Smooth muscle cell (in vitro differentiated cells): ENCODE data around the gene TULP1. TPM values are rescaled to one million over a fixed set of nuclear protein-coding genes. Genes with fewer than 3 reads are reported as not detected.

Experiments used
- DNase-seq: peaks from one replicate; lab custom pipeline; 2025; ENCODE audit not compliant: unreplicated experiment; lab: John Stamatoyannopoulos, UW
- H2AFZ ChIP-seq: fragments of 200-600 bp; sonication (generic); 2 replicates; pipeline ENCODE4 v1.6.0; 2016; ENCODE audit warnings: antibody characterized with exemption, low read depth, mild to moderate bottlenecking
- H3F3A ChIP-seq: fragments of 200-600 bp; sonication (generic); 2 replicates; pipeline ENCODE4 v1.6.0; 2017; ENCODE audit warnings: antibody characterized with exemption, low read depth
- H3K27ac ChIP-seq: fragments of 200-600 bp; sonication (generic); 2 replicates; pipeline ENCODE4 v1.5.1; 2016; ENCODE audit warnings: low read depth, mild to moderate bottlenecking
- H3K27me3 ChIP-seq: fragments of 200-600 bp; sonication (generic); 2 replicates; pipeline ENCODE4 v1.6.1; 2016; ENCODE audit warnings: low read depth, mild to moderate bottlenecking
- H3K36me3 ChIP-seq: fragments of 200-600 bp; sonication (generic); 2 replicates; pipeline ENCODE4 v1.5.1; 2016; ENCODE audit warnings: low read depth
- H3K4me1 ChIP-seq: fragments of 200-600 bp; sonication (generic); 2 replicates; pipeline ENCODE4 v1.5.1; 2016; ENCODE audit warnings: low read depth
- H3K4me2 ChIP-seq: fragments of 200-600 bp; sonication (generic); 2 replicates; pipeline ENCODE4 v1.6.0; 2016; ENCODE audit warnings: mild to moderate bottlenecking
- H3K4me3 ChIP-seq: fragments of 200-600 bp; sonication (generic); 2 replicates; pipeline ENCODE4 v1.5.1; 2016; ENCODE audit warnings: mild to moderate bottlenecking
- H3K79me2 ChIP-seq: fragments of 200-600 bp; sonication (generic); 2 replicates; pipeline ENCODE4 v1.6.0; 2016; ENCODE audit warnings: low read depth, mild to moderate bottlenecking
- H3K9ac ChIP-seq: fragments of 200-600 bp; sonication (generic); 2 replicates; pipeline ENCODE4 v1.6.0; 2016; ENCODE audit warnings: low read depth
- H3K9me3 ChIP-seq: fragments of 200-600 bp; sonication (generic); replicated peaks from 2 replicates; pipeline ENCODE4 v1.5.1; 2016; ENCODE audit warnings: low read depth
- H4K20me1 ChIP-seq: fragments of 200-600 bp; sonication (generic); 2 replicates; pipeline ENCODE4 v1.6.0; 2016; ENCODE audit warnings: low read depth
- CTCF ChIP-seq: fragments of 200-600 bp; sonication (generic); IDR thresholded peaks from 2 replicates; pipeline ENCODE4 v1.5.1; 2017; ENCODE audit warnings: borderline replicate concordance, mild to moderate bottlenecking, antibody characterized with exemption; ENCODE audit not compliant: insufficient read depth, poor library complexity, severe bottlenecking
- WGBS: methylation state at CpG from one replicate; pipeline ENCODE4 v1.1.7; 2016; ENCODE audit warnings: low lambda C conversion rate; 5-methylcytosine and 5-hydroxymethylcytosine counted together
- polyA plus RNA-seq: library from polyadenylated mRNA; unstranded; fragments of >200 nt; fragmentation: Nextera tagmentation; extraction: Ambion mirVana; gene quantifications from 2 replicates; pipeline ENCODE4 v1.2.1, GENCODE V29; 2016
- total RNA-seq: library from RNA; depleted of rRNA; stranded (reverse); fragments of >200 nt; gene quantifications from 2 replicates; pipeline ENCODE4 v1.2.3, GENCODE V29; 2014

The TULP1 gene
- total and polyA plus RNA-seq, 2 experiments from 2014 or later, result 0.26 to 0.31 TPM

GRCh38 chr6:35463292-35463691, 49.4 kb downstream of the TULP1 start:
- Histone ChIP-seq H3K4me1 (peaks cover 4% of the 10 kb centered on the region), H3K4me2 (no peak overlapping the region)
- WGBS, result over 99% methylated on average over 4 of the region's 4 CpGs

GRCh38 chr6:35461270-35461669, 51.4 kb downstream of the TULP1 start:
- Histone ChIP-seq H3K4me2 (no peak overlapping the region), H3K27ac (no peak overlapping the region), H3K4me3 (no peak overlapping the region), H3K9ac (no peak overlapping the region), H4K20me1 (no peaks in the 10 kb centered on the region), H3K4me1 (no peaks in the 10 kb centered on the region), H3K27me3 (no peaks in the 10 kb centered on the region), H3K9me3 (no peaks in the 10 kb centered on the region), H3K36me3 (no peaks in the 10 kb centered on the region), H3K79me2 (no peaks in the 10 kb centered on the region), H3F3A (no peaks in the 10 kb centered on the region), H2AFZ (no peak overlapping the region)
- TF ChIP-seq CTCF, result no peak
- no peak for DNase-seq
- WGBS, result 85% methylated on average over 3 of the region's 3 CpGs

More at GRCh38 chr6:35463292-35463691, 49.4 kb downstream of the TULP1 start:
- H3K4me3 ChIP-seq, result no peak overlapping the region
- no peak for TF ChIP-seq CTCF
- H4K20me1 ChIP-seq, result no peaks in the 10 kb centered on the region
- no peaks in the 10 kb centered on the region for H3K9me3 ChIP-seq
- peaks cover under 1% of the 10 kb centered on the region for H3K79me2 ChIP-seq
- H3K36me3 ChIP-seq, result no peaks in the 10 kb centered on the region
- no peaks in the 10 kb centered on the region for H3K27me3 ChIP-seq
- no peak for DNase-seq
- H2AFZ ChIP-seq, result no peak overlapping the region
- no peaks in the 10 kb centered on the region for H3F3A ChIP-seq
- H3K9ac ChIP-seq, result no peak overlapping the region
- no peak overlapping the region for H3K27ac ChIP-seq

- no peaks in the 10 kb centered on the region for H3K9me3 ChIP-seq
- no peaks in the 10 kb centered on the region for H3K79me2 ChIP-seq
- H3K9ac ChIP-seq, result no peak overlapping the region
- no peak overlapping the region for H3K4me2 ChIP-seq
- H3K36me3 ChIP-seq, result no peaks in the 10 kb centered on the region
- H3K27me3 ChIP-seq, result no peaks in the 10 kb centered on the region
- peaks cover 21% of the 10 kb centered on the region for H3K4me1 ChIP-seq
- WGBS, result 86% methylated on average over 4 of the region's 4 CpGs
- H3K4me3 ChIP-seq, result no peak overlapping the region
- no peaks in the 10 kb centered on the region for H3F3A ChIP-seq
- no peak overlapping the region for H2AFZ ChIP-seq
- no peak for TF ChIP-seq CTCF
- H3K27ac ChIP-seq, result no peak overlapping the region
- H4K20me1 ChIP-seq, result no peaks in the 10 kb centered on the region
- DNase-seq, result no peak
Observed at GRCh38 chr6:35457907-35458306, 54.8 kb downstream of the TULP1 start.

GRCh38 chr6:35454391-35455110, 58.1 kb downstream of the TULP1 start:
- no peak overlapping the region for H3K4me2 ChIP-seq
- 82% methylated on average over 9 of the region's 9 CpGs for WGBS
- no peak overlapping the region for H3K27ac ChIP-seq
- H3F3A ChIP-seq, result no peaks in the 10 kb centered on the region
- TF ChIP-seq CTCF, result no peak
- H3K4me1 ChIP-seq, result peaks cover 27% of the 10 kb centered on the region
- H4K20me1 ChIP-seq, result no peaks in the 10 kb centered on the region
- no peaks in the 10 kb centered on the region for H3K9me3 ChIP-seq
- no peak overlapping the region for H3K4me3 ChIP-seq
- no peak overlapping the region for H3K9ac ChIP-seq
- H3K27me3 ChIP-seq, result no peaks in the 10 kb centered on the region
- DNase-seq, result no peak
- H3K79me2 ChIP-seq, result no peaks in the 10 kb centered on the region
- no peaks in the 10 kb centered on the region for H3K36me3 ChIP-seq
- H2AFZ ChIP-seq, result no peak overlapping the region
